Natural killer cell (primary cell): Measurements from ENCODE around the gene VGF. TPM values are rescaled to one million over a fixed set of nuclear protein-coding genes. Genes with fewer than 3 reads are reported as not detected.

Source experiments
- ATAC-seq, 3 donors: fragments of 150-1000 bp in 2 of 3; fragments of 200-7000 bp in 1 of 3; cut with Tn5 transposase; 1 replicate in 1 of 3; 2 replicates in 2 of 3; pipeline ENCODE4 v1.10.0; 2021; ENCODE audit warnings: mild to moderate bottlenecking in 2 of 3, moderate library complexity in 2 of 3
- DNase-seq, 2 donors: peaks; one replicate each; pipeline versions ENCODE4 v3.0.0 to v3.0.0-alpha.2; 2013 to 2021; ENCODE audit warnings: mixed read lengths in 1 of 2
- H3K27ac ChIP-seq: one replicate; pipeline ENCODE4 v1.5.1; 2013; ENCODE audit warnings: mild to moderate bottlenecking, low read length
- H3K27me3 ChIP-seq: one replicate; pipeline ENCODE4 v1.6.1; 2013; ENCODE audit warnings: low read length; ENCODE audit not compliant: control insufficient read depth, insufficient read depth
- H3K36me3 ChIP-seq: one replicate; pipeline ENCODE4 v1.6.1; 2013; ENCODE audit warnings: low read length; ENCODE audit not compliant: control insufficient read depth, insufficient read depth
- H3K4me1 ChIP-seq: one replicate; pipeline ENCODE4 v1.6.1; 2013; ENCODE audit warnings: low read length; ENCODE audit not compliant: control insufficient read depth, insufficient read depth
- H3K4me3 ChIP-seq: one replicate; pipeline ENCODE4 v1.5.1; 2013; ENCODE audit warnings: low read length
- H3K9me3 ChIP-seq: one replicate; pipeline ENCODE4 v1.6.1; 2013; ENCODE audit warnings: low read length; ENCODE audit not compliant: control insufficient read depth, insufficient read depth
- H3K27ac Mint-ChIP-seq, 2 donors: one replicate each; pipeline ENCODE4 v1.8.0; 2022; ENCODE audit warnings: mild to moderate bottlenecking in 2 of 2, mixed read lengths in 2 of 2, moderate library complexity in 1 of 2
- H3K27me3 Mint-ChIP-seq, 2 donors: one replicate each; pipeline ENCODE4 v1.8.0; 2022; ENCODE audit warnings: low read depth in 2 of 2, mixed read lengths in 2 of 2
- H3K36me3 Mint-ChIP-seq: one replicate; pipeline ENCODE4 v1.8.0; 2022; ENCODE audit warnings: mixed read lengths
- H3K4me1 Mint-ChIP-seq, 2 donors: one replicate each; pipeline ENCODE4 v1.8.0; 2022; ENCODE audit warnings: mixed read lengths in 2 of 2
- H3K4me3 Mint-ChIP-seq: one replicate; pipeline ENCODE4 v1.8.0; 2022; ENCODE audit warnings: mild to moderate bottlenecking, moderate library complexity, mixed read lengths
- H3K9me3 Mint-ChIP-seq, 2 donors: one replicate each; pipeline ENCODE4 v1.8.0; 2022; ENCODE audit warnings: mixed read lengths in 2 of 2
- WGBS: methylation state at CpG from one replicate; pipeline ENCODE4 v1.1.7; 2013; ENCODE audit warnings: missing lambda C conversion rate; ENCODE audit not compliant: insufficient coverage; 5-methylcytosine and 5-hydroxymethylcytosine counted together
- intact Hi-C: fragments of 100-400 bp; cut with micrococcal nuclease; formaldehyde crosslinking; loops from one replicate; pipeline ENCODE4 v1.14.2; 2022
- total RNA-seq, 4 donors: library from RNA; stranded (reverse); fragments of 120-200 nt in 1 of 4; gene quantifications; one replicate each; pipeline versions ENCODE4 v1.2.3 to v1.2.4, GENCODE V29; 2013 to 2022
- TF ChIP-seq, protein P1 (sequence below): fragments of 200-600 bp; IDR thresholded peaks from one replicate; pipeline ENCODE4 v1.8.0; 2022; ENCODE audit warnings: antibody characterized with exemption

The VGF gene
- total RNA-seq, 3 donors from 2014 or later (not counting 1 experiment from before 2014, with no cell fraction given): not detected

DNA sequence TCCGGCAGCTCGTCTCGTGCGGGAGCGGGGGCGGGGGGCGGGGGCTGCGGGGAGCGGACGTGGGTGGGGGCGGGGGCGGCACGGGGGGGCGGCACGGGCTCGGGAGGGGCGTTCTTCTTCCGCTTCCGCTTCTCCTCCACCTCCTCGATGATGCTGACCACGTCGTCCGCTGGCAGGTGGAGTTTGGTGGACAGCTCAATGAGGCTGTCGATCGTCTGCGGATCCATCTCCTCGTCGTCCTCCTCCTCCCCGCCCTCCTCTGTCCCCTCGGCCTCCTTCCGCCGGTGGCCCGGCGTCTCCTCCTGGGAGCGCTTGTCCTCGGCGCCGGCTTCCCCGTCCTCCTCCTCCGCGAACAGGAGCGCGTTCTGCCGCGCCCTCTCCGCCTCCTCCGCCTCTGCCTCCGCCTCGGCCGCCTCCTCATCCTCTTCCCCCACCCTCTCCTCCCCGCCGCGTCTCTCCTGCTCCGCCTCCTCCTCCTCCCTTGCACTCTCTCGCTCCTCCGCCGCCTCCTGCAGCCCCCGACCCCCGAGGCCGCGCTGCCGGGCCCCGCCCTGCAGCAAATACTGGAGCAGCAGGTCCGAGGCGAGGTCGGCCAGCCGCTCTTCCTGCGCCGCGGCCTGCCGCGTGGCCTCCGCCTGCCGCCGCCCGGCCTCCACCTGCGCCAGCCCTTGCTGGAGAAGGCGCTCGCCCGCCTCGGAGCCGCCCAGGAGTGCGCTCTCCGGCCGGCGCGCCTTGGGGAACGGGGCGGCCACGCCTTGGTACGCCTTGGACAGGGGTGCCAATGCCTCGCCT, 1.9 kb downstream of the VGF start:
- Mint-ChIP-seq H3K27me3 (peaks cover 27 to 34% of the 10 kb centered on the region in 2 donors), H3K4me1 (peaks cover 12 to 30% of the 10 kb centered on the region in 2 donors), H3K27ac (no peak overlapping the region), H3K36me3 (no peaks in the 10 kb centered on the region), H3K4me3 (peak overlapping the region; percentile 83), H3K9me3 (no peaks in the 10 kb centered on the region)
- H3K9me3 ChIP-seq: peaks cover 5% of the 10 kb centered on the region
- no peak overlapping the region for H3K27ac ChIP-seq
- peaks cover 48% of the 10 kb centered on the region for H3K27me3 ChIP-seq
- under 1% methylated on average over 92 of the region's 92 CpGs for WGBS
- intact Hi-C loops: no loop called here
- H3K4me3 ChIP-seq: peak overlapping the region; percentile 23
- TF ChIP-seq, protein P1, sequence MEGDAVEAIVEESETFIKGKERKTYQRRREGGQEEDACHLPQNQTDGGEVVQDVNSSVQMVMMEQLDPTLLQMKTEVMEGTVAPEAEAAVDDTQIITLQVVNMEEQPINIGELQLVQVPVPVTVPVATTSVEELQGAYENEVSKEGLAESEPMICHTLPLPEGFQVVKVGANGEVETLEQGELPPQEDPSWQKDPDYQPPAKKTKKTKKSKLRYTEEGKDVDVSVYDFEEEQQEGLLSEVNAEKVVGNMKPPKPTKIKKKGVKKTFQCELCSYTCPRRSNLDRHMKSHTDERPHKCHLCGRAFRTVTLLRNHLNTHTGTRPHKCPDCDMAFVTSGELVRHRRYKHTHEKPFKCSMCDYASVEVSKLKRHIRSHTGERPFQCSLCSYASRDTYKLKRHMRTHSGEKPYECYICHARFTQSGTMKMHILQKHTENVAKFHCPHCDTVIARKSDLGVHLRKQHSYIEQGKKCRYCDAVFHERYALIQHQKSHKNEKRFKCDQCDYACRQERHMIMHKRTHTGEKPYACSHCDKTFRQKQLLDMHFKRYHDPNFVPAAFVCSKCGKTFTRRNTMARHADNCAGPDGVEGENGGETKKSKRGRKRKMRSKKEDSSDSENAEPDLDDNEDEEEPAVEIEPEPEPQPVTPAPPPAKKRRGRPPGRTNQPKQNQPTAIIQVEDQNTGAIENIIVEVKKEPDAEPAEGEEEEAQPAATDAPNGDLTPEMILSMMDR: no peak
- DNase-seq (peak in 1 of 2 donors; percentile 53), ATAC-seq (no peak)
- no peaks in the 10 kb centered on the region for H3K36me3 ChIP-seq
- peaks cover 34% of the 10 kb centered on the region for H3K4me1 ChIP-seq

DNA sequence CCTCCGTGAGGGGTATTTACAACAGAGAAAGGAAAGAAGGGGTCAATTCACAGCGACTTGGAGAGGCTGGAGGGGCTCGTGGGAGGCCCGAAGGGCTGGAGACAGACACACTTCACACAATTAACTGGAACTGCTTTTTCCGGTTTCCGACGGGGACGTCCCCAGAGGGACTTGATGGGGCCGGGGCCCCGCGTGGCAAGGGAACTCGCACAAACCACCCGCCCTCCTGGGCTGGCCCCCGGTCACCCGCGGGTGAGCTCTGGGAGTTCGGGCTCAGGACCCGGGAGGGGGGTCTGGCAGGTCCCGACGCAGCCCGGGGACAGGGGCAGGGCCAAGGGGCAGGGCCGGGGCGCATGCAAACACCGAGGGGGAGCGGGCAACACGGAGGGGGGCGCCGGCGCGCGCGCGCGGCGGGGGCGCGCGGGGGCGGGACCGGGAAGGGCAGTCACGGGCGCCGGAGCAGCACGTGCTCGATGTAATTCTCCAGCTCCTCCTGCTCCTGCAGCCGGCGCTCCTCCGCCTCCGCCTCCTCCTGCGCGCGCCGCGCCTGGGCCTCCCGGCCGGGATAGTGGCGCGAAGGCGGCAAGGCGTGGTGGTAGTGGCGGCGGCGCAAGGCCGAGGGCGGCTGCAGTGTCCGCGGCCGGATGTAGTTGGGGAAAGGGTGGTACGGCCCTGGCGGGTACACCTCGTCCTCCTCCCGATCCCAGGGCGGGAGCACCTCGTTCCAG, 2.7 kb downstream of the VGF start:
- DNase-seq: peak in 1 of 2 donors; percentile 37
- peaks cover 41% of the 10 kb centered on the region for H3K27me3 ChIP-seq
- H3K27me3 Mint-ChIP-seq: peaks cover 20 to 29% of the 10 kb centered on the region in 2 donors

DNA sequence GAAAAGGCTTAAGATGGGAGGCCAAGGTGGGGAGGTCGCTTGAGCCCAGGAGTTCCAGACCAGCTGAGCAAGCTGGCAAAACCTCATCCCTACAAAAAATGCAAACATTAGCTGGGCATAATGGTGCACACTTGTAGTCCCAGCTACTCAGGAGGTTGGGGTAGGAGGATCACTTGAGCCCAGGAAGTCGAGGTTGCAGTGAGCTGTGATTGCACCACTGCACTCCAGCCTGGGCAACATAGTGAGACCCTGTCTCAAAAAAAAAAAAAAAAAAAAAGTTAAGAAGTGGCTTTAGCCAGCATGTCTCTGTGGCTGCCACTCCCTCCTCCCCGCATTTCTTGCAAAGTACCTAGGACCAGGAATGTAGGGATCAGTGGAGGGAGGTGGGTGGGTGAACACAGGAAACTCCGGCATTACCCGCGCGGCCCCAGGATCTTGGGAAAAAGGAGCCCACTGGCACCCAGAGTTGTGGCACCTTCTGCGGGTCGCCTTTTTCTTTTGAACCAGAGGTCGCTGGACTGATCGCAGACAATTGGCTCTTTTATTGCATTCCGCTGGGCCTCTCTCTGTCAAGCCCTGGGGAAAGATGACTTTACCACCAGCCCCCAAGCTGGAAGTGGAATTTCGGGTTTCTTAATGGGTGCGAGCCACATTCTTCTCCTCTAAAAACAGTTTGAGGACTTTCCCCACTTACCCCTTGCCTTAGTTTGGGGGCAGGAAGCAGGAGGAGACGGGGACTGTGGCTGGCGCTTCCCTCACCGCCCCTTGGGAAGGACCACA, 3.5 kb downstream of the VGF start:
- Mint-ChIP-seq H3K27ac (no peak overlapping the region), H3K9me3 (no peaks in the 10 kb centered on the region), H3K4me3 (peak overlapping the region; percentile 87), H3K27me3 (peaks cover 12 to 20% of the 10 kb centered on the region in 2 donors), H3K4me1 (peaks cover 12 to 23% of the 10 kb centered on the region in 2 donors), H3K36me3 (no peaks in the 10 kb centered on the region)
- TF ChIP-seq, protein P1: no peak
- peaks cover 5% of the 10 kb centered on the region for H3K9me3 ChIP-seq
- H3K4me1 ChIP-seq: peaks cover 34% of the 10 kb centered on the region
- H3K27me3 ChIP-seq: peaks cover 32% of the 10 kb centered on the region
- no peak overlapping the region for H3K27ac ChIP-seq
- ATAC-seq (no peak), DNase-seq (no peak)
- H3K4me3 ChIP-seq: no peak overlapping the region
- intact Hi-C loops: no loop called here
- WGBS: 81% methylated on average over 17 of the region's 17 CpGs
- no peaks in the 10 kb centered on the region for H3K36me3 ChIP-seq

More for the DNA sequence above, 2.7 kb downstream of the VGF start:
- intact Hi-C loops: no loop called here
- H3K27ac ChIP-seq: no peak overlapping the region
- WGBS: 1% methylated on average over 70 of the region's 74 CpGs
- no peak for ATAC-seq
- Mint-ChIP-seq H3K9me3 (no peaks in the 10 kb centered on the region), H3K4me3 (peak overlapping the region; percentile 87), H3K4me1 (peaks cover 12 to 26% of the 10 kb centered on the region in 2 donors), H3K36me3 (no peaks in the 10 kb centered on the region), H3K27ac (no peak overlapping the region)
- H3K36me3 ChIP-seq: no peaks in the 10 kb centered on the region
- TF ChIP-seq, protein P1: no peak
- peaks cover 5% of the 10 kb centered on the region for H3K9me3 ChIP-seq
- peaks cover 34% of the 10 kb centered on the region for H3K4me1 ChIP-seq
- H3K4me3 ChIP-seq: no peak overlapping the region
